Colon (tissue), 2 donors: ENCODE measurements around the gene GOLGA6L4.
"Not testable (repeated sequence)": the region's sequence is repeated elsewhere in the genome, so short reads cannot be mapped to it uniquely, and the experiment has no call there.

Source experiments
- FAIRE-seq: peaks from 2 replicates; lab custom pipeline; 2012; peaks lifted over from hg19 to GRCh38; lab: Jason Lieb, UNC
- donor health status: control.
- donor health status: control.

Gene GOLGA6L4

DNA sequence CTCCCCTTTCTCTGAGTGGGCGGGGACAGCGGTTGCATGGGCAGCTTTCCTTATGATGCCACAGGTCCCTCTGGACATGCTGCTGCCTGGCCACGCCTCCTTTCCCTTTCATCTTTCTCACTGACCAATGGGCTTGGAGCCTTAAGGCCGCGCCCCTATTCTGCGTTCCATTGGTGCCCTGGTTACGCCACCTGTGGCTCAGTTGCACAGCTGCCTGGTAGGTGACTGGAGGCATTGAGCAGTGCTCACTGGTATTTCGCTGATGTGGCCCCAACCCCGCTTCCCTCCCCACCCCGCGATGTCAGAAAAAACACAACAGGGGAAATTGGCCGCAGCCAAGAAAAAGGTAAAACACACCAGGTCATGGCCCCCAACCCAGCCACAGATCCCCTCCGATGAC, at the start of gene GOLGA6L4:
Gene GOLGA6L4, plus strand, starts transcription at position 201 of the 400 bp plus-strand sequence. Its CDS starts 62 bp downstream, at position 263.
- FAIRE-seq: not testable (repeated sequence)

DNA sequence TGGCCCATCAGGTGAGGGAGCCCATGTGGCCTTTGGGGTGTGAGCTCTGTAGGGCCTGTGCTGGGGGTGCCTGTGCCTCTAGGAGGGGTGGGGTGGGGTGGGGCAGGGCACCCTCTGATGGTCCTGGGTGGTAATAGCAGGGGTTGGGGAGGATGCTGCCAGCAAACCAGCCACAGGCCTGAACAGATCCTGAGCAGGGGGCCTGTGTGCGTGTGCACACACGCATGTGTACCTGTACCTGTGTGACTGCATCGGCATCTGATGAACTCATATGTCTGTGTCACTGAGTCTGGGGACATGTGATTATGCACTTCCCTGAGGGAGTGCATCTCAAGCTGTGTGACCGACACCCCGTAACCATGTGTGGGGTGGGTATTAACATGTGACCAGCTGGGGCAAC, 42.6 kb upstream of the GOLGA6L4 start:
- not testable (repeated sequence) for FAIRE-seq

DNA sequence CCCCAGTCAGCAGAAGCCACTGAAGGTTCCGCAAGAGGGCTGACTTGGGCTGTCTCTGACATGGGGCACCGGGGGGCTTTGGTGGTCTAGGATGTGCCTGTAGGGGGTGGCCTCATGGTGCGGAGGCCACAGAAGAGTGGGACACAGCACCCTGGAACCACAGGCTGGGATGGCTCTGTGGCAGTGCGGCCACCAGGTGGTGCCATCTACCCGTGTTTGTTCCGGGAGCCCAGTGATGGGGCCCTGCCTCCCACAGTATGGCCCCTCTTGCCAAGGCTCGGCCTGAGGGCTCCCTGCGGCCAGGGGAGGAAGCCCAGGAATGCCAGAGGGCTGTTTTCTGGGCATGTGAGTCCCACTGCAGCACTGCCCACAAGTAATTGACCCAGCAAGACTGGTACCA, 40.0 kb upstream of the GOLGA6L4 start:
- FAIRE-seq: not testable (repeated sequence)

DNA sequence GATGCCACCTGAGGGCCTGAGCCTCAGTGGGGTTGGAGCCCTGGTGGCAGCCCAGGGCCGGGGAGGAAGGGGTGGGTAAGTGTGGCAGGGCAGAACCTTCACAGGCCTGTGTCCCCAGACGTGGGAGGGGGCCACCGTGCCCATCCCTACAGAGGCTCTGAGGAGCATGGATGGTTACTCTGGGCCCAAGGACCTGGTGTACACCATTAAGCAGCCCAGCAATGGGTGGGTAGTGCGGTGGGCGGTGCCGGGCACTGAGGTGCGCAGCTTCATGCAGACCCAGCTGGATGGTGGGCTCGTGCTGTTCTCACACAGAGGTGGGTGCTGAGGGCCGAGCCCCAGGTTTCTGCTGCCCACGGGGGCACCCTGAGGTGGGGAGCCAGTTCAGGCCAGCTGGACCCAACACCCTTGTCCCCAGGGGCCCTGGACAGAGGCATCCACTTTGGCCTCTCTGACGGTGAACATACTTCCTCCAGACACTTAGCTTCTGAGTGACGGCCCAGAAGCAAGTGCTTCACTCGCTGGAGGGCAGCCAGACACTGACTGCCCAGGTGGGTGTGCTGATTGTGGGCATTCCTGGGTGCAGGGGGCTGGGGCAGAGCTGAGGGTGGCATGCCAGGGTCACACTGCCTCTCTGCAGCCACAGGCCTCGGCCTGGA, 38.9 kb upstream of the GOLGA6L4 start:
- not testable (repeated sequence) for FAIRE-seq

- not testable (repeated sequence) for FAIRE-seq
Observed at GRCh38 chr15:84199865-84200264, 35.7 kb upstream of the GOLGA6L4 start.

GRCh38 chr15:84246441-84246840, 10.9 kb downstream of the GOLGA6L4 start:
- FAIRE-seq: not testable (repeated sequence)
